Posterior vena cava (tissue), 2 donors: ENCODE results near the gene SLC25A33. TPM values are rescaled to one million over a fixed set of nuclear protein-coding genes. Genes with fewer than 3 reads are reported as not detected.

Source experiments
- DNase-seq: peaks from one replicate; pipeline ENCODE4 v3.0.0-alpha.2; 2020; ENCODE audit warnings: low spot score
- intact Hi-C, 2 donors: fragments of 100-400 bp; cut with DNase I; formaldehyde crosslinking; loops; one replicate each; pipeline versions ENCODE4 v1.14.1 to v1.14.2; 2022 to 2023
- total RNA-seq, 2 donors: library from RNA; stranded (reverse); fragmentation: NEBNext Ultra II Directional; extraction: Animal tissue kit (Norgen Biotek cat#: 25700); gene quantifications; one replicate each; pipeline ENCODE4 v1.2.1, GENCODE V29; 2021
- donor health status: DM: yes; HTN: yes; CAD: no.
- donor health status: DM: yes; HTN: yes; CAD: no.

The SLC25A33 gene
- total RNA-seq, 2 donors from 2014 or later, result 2.3 to 4.5 TPM

- intact Hi-C loops, result no loop called here
- DNase-seq, result no peak
Observed at GRCh38 chr1:9596415-9597123, 57.3 kb downstream of the SLC25A33 start.

- DNase-seq, result no peak
- intact Hi-C loops, result no loop called here
Observed at GRCh38 chr1:9597361-9598315, 58.4 kb downstream of the SLC25A33 start.

- DNase-seq, result no peak
Observed at GRCh38 chr1:9598316-9598700, 59.0 kb downstream of the SLC25A33 start.

GRCh38 chr1:9599741-9600140, 60.5 kb downstream of the SLC25A33 start:
- intact Hi-C loops, result no loop called here

More at GRCh38 chr1:9598316-9598700, 59.0 kb downstream of the SLC25A33 start:
- intact Hi-C loops, result no loop called here

GRCh38 chr1:9600861-9601834, 61.9 kb downstream of the SLC25A33 start:
- no peak for DNase-seq

More at GRCh38 chr1:9599741-9600140, 60.5 kb downstream of the SLC25A33 start:
- no peak for DNase-seq

GRCh38 chr1:9601942-9602793, 62.9 kb downstream of the SLC25A33 start:
- intact Hi-C loops, result no loop called here

More at GRCh38 chr1:9600861-9601834, 61.9 kb downstream of the SLC25A33 start:
- intact Hi-C loops, result no loop called here

GRCh38 chr1:9602794-9603167, 63.5 kb downstream of the SLC25A33 start:
- DNase-seq, result no peak
- intact Hi-C loops, result no loop called here

More at GRCh38 chr1:9601942-9602793, 62.9 kb downstream of the SLC25A33 start:
- no peak for DNase-seq

- no peak for DNase-seq
- intact Hi-C loops, result no loop called here
Observed at GRCh38 chr1:9603307-9603706, 64.0 kb downstream of the SLC25A33 start.

- intact Hi-C loops, result no loop called here
- DNase-seq, result no peak
Observed at GRCh38 chr1:9603766-9604753, 64.8 kb downstream of the SLC25A33 start.

GRCh38 chr1:9604836-9605235, 65.6 kb downstream of the SLC25A33 start:
- DNase-seq, result no peak
- intact Hi-C loops, result no loop called here

- intact Hi-C loops, result no loop called here
- DNase-seq, result no peak
Observed at GRCh38 chr1:9605946-9606455, 66.7 kb downstream of the SLC25A33 start.

- intact Hi-C loops, result no loop called here
- DNase-seq, result no peak
Observed at GRCh38 chr1:9606458-9606857, 67.2 kb downstream of the SLC25A33 start.

- intact Hi-C loops, result no loop called here
- DNase-seq, result no peak
Observed at GRCh38 chr1:9606948-9607347, 67.7 kb downstream of the SLC25A33 start.

- DNase-seq, result no peak
- intact Hi-C loops, result no loop called here
Observed at GRCh38 chr1:9607352-9607751, 68.1 kb downstream of the SLC25A33 start.

GRCh38 chr1:9609998-9610397, 70.7 kb downstream of the SLC25A33 start:
- DNase-seq, result no peak
- intact Hi-C loops, result no loop called here

- no peak for DNase-seq
- intact Hi-C loops, result no loop called here
Observed at GRCh38 chr1:9610548-9610947, 71.3 kb downstream of the SLC25A33 start.

- intact Hi-C loops, result no loop called here
- no peak for DNase-seq
Observed at GRCh38 chr1:9611716-9612115, 72.5 kb downstream of the SLC25A33 start.
